HEK293 (cell line): Measurements from ENCODE around the gene ZFYVE19.

Source experiments
- CTCF ChIA-PET: fragments of 350-600 bp; formaldehyde crosslinking; extraction: SDS; loops from one replicate; lab custom pipeline; 2021; ENCODE audit warnings: antibody characterized with exemption; lab: Yijun Ruan, JAX
- POLR2A ChIA-PET: fragments of 300-600 bp; formaldehyde crosslinking; extraction: SDS; loops from one replicate; lab custom pipeline; 2020; ENCODE audit warnings: antibody characterized with exemption, inconsistent platforms; lab: Yijun Ruan, JAX
- H3K27ac ChIP-seq: fragments of 200-500 bp; sonication (Bioruptor generic); 2 replicates; pipeline ENCODE4 v1.5.1; 2014; ENCODE audit warnings: low read depth, low read length, control low read depth, inconsistent platforms; ENCODE audit errors: extremely low read depth
- H3K36me3 ChIP-seq, 2 experiments: fragments of 200-500 bp in 1 of 2; sonication (Bioruptor generic) in 1 of 2; 1 replicate in 1 of 2; 2 replicates in 1 of 2; pipeline ENCODE4 v1.5.1; 2014 to 2017; ENCODE audit warnings: inconsistent platforms in 2 of 2, low read length in 2 of 2; ENCODE audit not compliant: control insufficient read depth in 2 of 2, insufficient read depth in 1 of 2
- H3K4me1 ChIP-seq: fragments of 200-500 bp; sonication (Bioruptor generic); 2 replicates; pipeline ENCODE4 v1.5.1; 2014; ENCODE audit warnings: mild to moderate bottlenecking, low read length, inconsistent platforms; ENCODE audit not compliant: control insufficient read depth, insufficient read depth
- H3K4me3 ChIP-seq: 2 replicates; pipeline ENCODE4 v1.5.1; 2011; ENCODE audit warnings: low read depth, mild to moderate bottlenecking, control low read depth, low read length, moderate library complexity
- H3K9me3 ChIP-seq: fragments of 200-500 bp; sonication (Bioruptor generic); 2 replicates; pipeline ENCODE4 v1.5.1; 2014; ENCODE audit warnings: low read depth, low read length, inconsistent platforms; ENCODE audit not compliant: control insufficient read depth, insufficient read depth
- GLIS2 ChIP-seq: fragments of 450-650 bp; formaldehyde crosslinking; IDR thresholded peaks from 2 replicates; pipeline ENCODE4 v1.5.1; 2016; ENCODE audit warnings: missing biosample characterization, missing genetic modification characterization
- KLF8 ChIP-seq: fragments of 450-650 bp; formaldehyde crosslinking; IDR thresholded peaks from 2 replicates; pipeline ENCODE4 v1.5.1; 2016; ENCODE audit warnings: missing biosample characterization, missing genetic modification characterization
- MEIS1 ChIP-seq: sonication (generic); formaldehyde crosslinking; IDR thresholded peaks from 2 replicates; pipeline ENCODE4 v1.8.1; 2022; ENCODE audit warnings: missing genetic modification reagents, mild to moderate bottlenecking, borderline replicate concordance
- SP3 ChIP-seq: fragments of 450-650 bp; formaldehyde crosslinking; IDR thresholded peaks from 2 replicates; pipeline ENCODE4 v1.5.1; 2016; ENCODE audit warnings: missing biosample characterization, missing genetic modification characterization
- ZNF114 ChIP-seq: fragments of 450-650 bp; formaldehyde crosslinking; IDR thresholded peaks from 2 replicates; pipeline ENCODE4 v1.5.0; 2017; ENCODE audit warnings: missing biosample characterization, missing genetic modification characterization
- ZNF140 ChIP-seq: fragments of 450-650 bp; formaldehyde crosslinking; IDR thresholded peaks from 2 replicates; pipeline ENCODE4 v1.5.1; 2016; ENCODE audit warnings: missing biosample characterization, missing genetic modification characterization
- ZNF169 ChIP-seq: fragments of 450-650 bp; formaldehyde crosslinking; IDR thresholded peaks from 2 replicates; pipeline ENCODE4 v1.5.1; 2016; ENCODE audit warnings: missing biosample characterization, missing genetic modification characterization
- ZNF202 ChIP-seq: fragments of 450-650 bp; formaldehyde crosslinking; IDR thresholded peaks from 2 replicates; pipeline ENCODE4 v1.5.1; 2016; ENCODE audit warnings: missing biosample characterization, missing genetic modification characterization, borderline replicate concordance
- ZNF221 ChIP-seq: fragments of 450-650 bp; formaldehyde crosslinking; IDR thresholded peaks from 2 replicates; pipeline ENCODE4 v1.5.1; 2017; ENCODE audit warnings: missing biosample characterization, missing genetic modification characterization, borderline replicate concordance
- ZNF248 ChIP-seq: fragments of 450-650 bp; formaldehyde crosslinking; IDR thresholded peaks from 2 replicates; pipeline ENCODE4 v1.5.1; 2017; ENCODE audit warnings: missing biosample characterization, missing genetic modification characterization
- ZNF324 ChIP-seq: fragments of 450-650 bp; formaldehyde crosslinking; IDR thresholded peaks from 2 replicates; pipeline ENCODE4 v1.5.1; 2016; ENCODE audit warnings: missing biosample characterization, missing genetic modification characterization
- ZNF354C ChIP-seq: fragments of 450-650 bp; formaldehyde crosslinking; IDR thresholded peaks from 2 replicates; pipeline ENCODE4 v1.5.1; 2016; ENCODE audit warnings: missing biosample characterization, missing genetic modification characterization, low read depth, borderline replicate concordance
- ZNF433 ChIP-seq: fragments of 450-650 bp; formaldehyde crosslinking; IDR thresholded peaks from 2 replicates; pipeline ENCODE4 v1.5.1; 2016; ENCODE audit warnings: missing biosample characterization, missing genetic modification characterization, low read depth
- ZNF48 ChIP-seq: fragments of 450-650 bp; formaldehyde crosslinking; IDR thresholded peaks from 2 replicates; pipeline ENCODE4 v1.5.1; 2016; ENCODE audit warnings: missing biosample characterization, missing genetic modification characterization
- ZNF501 ChIP-seq: fragments of 450-650 bp; formaldehyde crosslinking; IDR thresholded peaks from 2 replicates; pipeline ENCODE4 v1.5.1; 2016; ENCODE audit warnings: missing biosample characterization, missing genetic modification characterization
- ZNF596 ChIP-seq: fragments of 450-650 bp; IDR thresholded peaks from 2 replicates; pipeline ENCODE4 v1.5.0; 2018; ENCODE audit warnings: missing biosample characterization, mild to moderate bottlenecking, missing genetic modification characterization, moderate library complexity
- ZNF660 ChIP-seq: fragments of 450-650 bp; IDR thresholded peaks from 2 replicates; pipeline ENCODE4 v1.5.1; 2018; ENCODE audit warnings: missing biosample characterization, mild to moderate bottlenecking, missing genetic modification characterization
- ZNF747 ChIP-seq: fragments of 450-650 bp; formaldehyde crosslinking; IDR thresholded peaks from 2 replicates; pipeline ENCODE4 v1.5.1; 2016; ENCODE audit warnings: missing biosample characterization, missing genetic modification characterization
- ZNF830 ChIP-seq: fragments of 450-650 bp; IDR thresholded peaks from 2 replicates; pipeline ENCODE4 v1.5.0; 2018; ENCODE audit warnings: missing biosample characterization, missing genetic modification characterization, low read depth, mild to moderate bottlenecking, moderate library complexity
- ZSCAN23 ChIP-seq: fragments of 450-650 bp; formaldehyde crosslinking; IDR thresholded peaks from 2 replicates; pipeline ENCODE4 v1.5.1; 2016; ENCODE audit warnings: missing biosample characterization, missing genetic modification characterization
- ZSCAN30 ChIP-seq: fragments of 450-650 bp; IDR thresholded peaks from 2 replicates; pipeline ENCODE4 v1.5.1; 2018; ENCODE audit warnings: missing biosample characterization, mild to moderate bottlenecking, missing genetic modification characterization, moderate library complexity
- TF ChIP-seq, protein P1 (sequence below): fragments of 450-650 bp; formaldehyde crosslinking; IDR thresholded peaks from 2 replicates; pipeline ENCODE4 v1.5.1; 2017; ENCODE audit warnings: missing biosample characterization, missing genetic modification characterization
- TF ChIP-seq, protein P2 (sequence below): fragments of 450-650 bp; formaldehyde crosslinking; IDR thresholded peaks from 2 replicates; pipeline ENCODE4; 2016; ENCODE audit warnings: missing biosample characterization, missing genetic modification characterization
- TF ChIP-seq, protein P3 (sequence below): fragments of 450-650 bp; formaldehyde crosslinking; IDR thresholded peaks from 2 replicates; pipeline ENCODE4 v1.5.1; 2017; ENCODE audit warnings: missing biosample characterization, missing genetic modification characterization
- TF ChIP-seq, protein P4 (sequence below): fragments of 450-650 bp; formaldehyde crosslinking; IDR thresholded peaks from 2 replicates; pipeline ENCODE4 v1.5.1; 2016; ENCODE audit warnings: missing biosample characterization, missing genetic modification characterization
- TF ChIP-seq, protein P5 (sequence below): fragments of 450-650 bp; formaldehyde crosslinking; IDR thresholded peaks from 2 replicates; pipeline ENCODE4 v1.5.1; 2016; ENCODE audit warnings: missing biosample characterization, missing genetic modification characterization, low read depth
- TF ChIP-seq, protein P6 (sequence below): fragments of 450-650 bp; formaldehyde crosslinking; IDR thresholded peaks from 2 replicates; pipeline ENCODE4 v1.5.0; 2017; ENCODE audit warnings: missing biosample characterization, missing genetic modification characterization, borderline replicate concordance

Gene ZFYVE19

DNA sequence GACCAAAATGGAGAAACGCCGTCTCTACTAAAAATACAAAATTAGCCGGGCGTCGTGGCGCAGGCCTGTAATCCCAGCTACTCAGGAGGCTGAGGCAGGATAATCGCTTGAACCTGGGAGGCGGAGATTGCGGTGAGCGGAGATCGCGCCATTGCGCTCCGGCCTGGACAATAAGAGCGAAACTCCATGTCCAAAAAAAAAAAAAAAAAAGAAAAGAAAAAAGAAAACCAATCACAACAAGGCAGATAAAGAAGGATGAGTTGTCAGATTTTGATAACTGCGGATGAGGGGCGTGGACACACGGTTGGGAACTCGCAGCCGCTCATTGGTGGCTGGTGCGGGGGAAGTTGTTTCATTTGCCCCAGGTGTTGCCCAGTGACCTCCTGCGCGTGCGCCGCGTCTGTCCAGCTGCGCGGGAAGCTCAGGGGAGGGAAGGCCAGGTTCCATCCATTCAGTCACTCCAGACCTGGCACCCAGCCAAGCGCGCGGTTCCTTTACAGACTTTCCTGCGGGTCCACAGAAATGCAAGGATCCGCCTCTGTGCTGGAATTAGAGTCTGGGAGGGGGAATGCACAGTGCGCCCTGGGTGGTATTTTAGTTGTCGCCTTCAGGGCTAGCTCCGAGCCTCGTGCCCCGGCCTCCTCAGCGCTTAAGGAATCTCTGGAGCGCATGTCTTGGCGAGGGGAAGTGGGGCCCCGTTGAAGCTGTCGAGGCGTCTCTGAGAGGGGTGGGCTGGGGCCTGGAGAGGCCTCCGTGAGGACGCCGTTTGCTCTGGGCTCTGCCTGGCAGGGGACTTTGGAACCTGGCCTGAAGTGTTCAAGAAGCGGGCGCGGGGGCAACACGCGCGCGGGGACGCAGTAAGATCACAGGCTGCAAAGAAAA is 43.7 kb upstream of the ZFYVE19 start:
- Histone ChIP-seq H3K27ac (peak overlapping the region; percentile 87), H3K36me3 (peaks cover 0 to 9% of the 10 kb centered on the region in 2 experiments; a peak in 1 of 3 replicates), H3K4me3 (peak overlapping the region; percentile 33), H3K4me1 (peaks cover 10% of the 10 kb centered on the region), H3K9me3 (no peaks in the 10 kb centered on the region)
- CTCF ChIA-PET = interaction anchor here (0.6 to 1.0 kb wide), 4 partner anchors 19 to 131 kb away, joined by 3 to 4 read pairs (median 4); partner anchors contain the start of genes SPINT1 and VPS18
- POLR2A ChIA-PET = interaction anchor here (0.6 to 1.6 kb wide), 3 partner anchors 44 to 166 kb away, joined by 3 read pairs; partner anchors contain the start of genes DLL4, DNAJC17, RAD51 and ZFYVE19
- peak; percentile 98 for TF ChIP-seq ZNF660
- TF ChIP-seq ZNF830 (tag by site-specific recombination) = no peak
- no peak for TF ChIP-seq ZNF114 (tag by site-specific recombination)
- no peak for TF ChIP-seq ZSCAN23 (tag by site-specific recombination)
- no peak for TF ChIP-seq ZNF501 (tag by site-specific recombination)
- no peak for TF ChIP-seq ZNF48 (tag by site-specific recombination)
- TF ChIP-seq ZSCAN30 = 0 out of 2 replicates have a peak, but pooled peaks have one; percentile 16
- no peak for TF ChIP-seq ZNF140 (tag by site-specific recombination)
- no peak for TF ChIP-seq MEIS1 (CRISPR knock-in tag)
- TF ChIP-seq ZNF221 (tag by site-specific recombination) = no peak
- TF ChIP-seq, protein P1, sequence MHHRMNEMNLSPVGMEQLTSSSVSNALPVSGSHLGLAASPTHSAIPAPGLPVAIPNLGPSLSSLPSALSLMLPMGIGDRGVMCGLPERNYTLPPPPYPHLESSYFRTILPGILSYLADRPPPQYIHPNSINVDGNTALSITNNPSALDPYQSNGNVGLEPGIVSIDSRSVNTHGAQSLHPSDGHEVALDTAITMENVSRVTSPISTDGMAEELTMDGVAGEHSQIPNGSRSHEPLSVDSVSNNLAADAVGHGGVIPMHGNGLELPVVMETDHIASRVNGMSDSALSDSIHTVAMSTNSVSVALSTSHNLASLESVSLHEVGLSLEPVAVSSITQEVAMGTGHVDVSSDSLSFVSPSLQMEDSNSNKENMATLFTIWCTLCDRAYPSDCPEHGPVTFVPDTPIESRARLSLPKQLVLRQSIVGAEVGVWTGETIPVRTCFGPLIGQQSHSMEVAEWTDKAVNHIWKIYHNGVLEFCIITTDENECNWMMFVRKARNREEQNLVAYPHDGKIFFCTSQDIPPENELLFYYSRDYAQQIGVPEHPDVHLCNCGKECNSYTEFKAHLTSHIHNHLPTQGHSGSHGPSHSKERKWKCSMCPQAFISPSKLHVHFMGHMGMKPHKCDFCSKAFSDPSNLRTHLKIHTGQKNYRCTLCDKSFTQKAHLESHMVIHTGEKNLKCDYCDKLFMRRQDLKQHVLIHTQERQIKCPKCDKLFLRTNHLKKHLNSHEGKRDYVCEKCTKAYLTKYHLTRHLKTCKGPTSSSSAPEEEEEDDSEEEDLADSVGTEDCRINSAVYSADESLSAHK (tag by site-specific recombination) = peak; percentile 38
- TF ChIP-seq, protein P2, sequence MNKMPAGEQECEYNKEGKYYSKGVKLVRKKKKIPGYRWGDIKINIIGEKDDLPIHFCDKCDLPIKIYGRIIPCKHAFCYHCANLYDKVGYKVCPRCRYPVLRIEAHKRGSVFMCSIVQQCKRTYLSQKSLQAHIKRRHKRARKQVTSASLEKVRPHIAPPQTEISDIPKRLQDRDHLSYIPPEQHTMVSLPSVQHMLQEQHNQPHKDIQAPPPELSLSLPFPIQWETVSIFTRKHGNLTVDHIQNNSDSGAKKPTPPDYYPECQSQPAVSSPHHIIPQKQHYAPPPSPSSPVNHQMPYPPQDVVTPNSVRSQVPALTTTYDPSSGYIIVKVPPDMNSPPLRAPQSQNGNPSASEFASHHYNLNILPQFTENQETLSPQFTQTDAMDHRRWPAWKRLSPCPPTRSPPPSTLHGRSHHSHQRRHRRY (tag by site-specific recombination) = no peak
- no peak for TF ChIP-seq ZNF248
- TF ChIP-seq ZNF747 (tag by site-specific recombination) = no peak
- TF ChIP-seq, protein P3, sequence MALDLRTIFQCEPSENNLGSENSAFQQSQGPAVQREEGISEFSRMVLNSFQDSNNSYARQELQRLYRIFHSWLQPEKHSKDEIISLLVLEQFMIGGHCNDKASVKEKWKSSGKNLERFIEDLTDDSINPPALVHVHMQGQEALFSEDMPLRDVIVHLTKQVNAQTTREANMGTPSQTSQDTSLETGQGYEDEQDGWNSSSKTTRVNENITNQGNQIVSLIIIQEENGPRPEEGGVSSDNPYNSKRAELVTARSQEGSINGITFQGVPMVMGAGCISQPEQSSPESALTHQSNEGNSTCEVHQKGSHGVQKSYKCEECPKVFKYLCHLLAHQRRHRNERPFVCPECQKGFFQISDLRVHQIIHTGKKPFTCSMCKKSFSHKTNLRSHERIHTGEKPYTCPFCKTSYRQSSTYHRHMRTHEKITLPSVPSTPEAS (tag by site-specific recombination) = no peak
- TF ChIP-seq SP3 (tag by site-specific recombination) = no peak; the same call in 1 of the 2 replicates
- TF ChIP-seq, protein P4, sequence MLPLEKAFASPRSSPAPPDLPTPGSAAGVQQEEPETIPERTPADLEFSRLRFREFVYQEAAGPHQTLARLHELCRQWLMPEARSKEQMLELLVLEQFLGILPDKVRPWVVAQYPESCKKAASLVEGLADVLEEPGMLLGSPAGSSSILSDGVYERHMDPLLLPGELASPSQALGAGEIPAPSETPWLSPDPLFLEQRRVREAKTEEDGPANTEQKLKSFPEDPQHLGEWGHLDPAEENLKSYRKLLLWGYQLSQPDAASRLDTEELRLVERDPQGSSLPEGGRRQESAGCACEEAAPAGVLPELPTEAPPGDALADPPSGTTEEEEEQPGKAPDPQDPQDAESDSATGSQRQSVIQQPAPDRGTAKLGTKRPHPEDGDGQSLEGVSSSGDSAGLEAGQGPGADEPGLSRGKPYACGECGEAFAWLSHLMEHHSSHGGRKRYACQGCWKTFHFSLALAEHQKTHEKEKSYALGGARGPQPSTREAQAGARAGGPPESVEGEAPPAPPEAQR (tag by site-specific recombination) = no peak
- TF ChIP-seq, protein P5, sequence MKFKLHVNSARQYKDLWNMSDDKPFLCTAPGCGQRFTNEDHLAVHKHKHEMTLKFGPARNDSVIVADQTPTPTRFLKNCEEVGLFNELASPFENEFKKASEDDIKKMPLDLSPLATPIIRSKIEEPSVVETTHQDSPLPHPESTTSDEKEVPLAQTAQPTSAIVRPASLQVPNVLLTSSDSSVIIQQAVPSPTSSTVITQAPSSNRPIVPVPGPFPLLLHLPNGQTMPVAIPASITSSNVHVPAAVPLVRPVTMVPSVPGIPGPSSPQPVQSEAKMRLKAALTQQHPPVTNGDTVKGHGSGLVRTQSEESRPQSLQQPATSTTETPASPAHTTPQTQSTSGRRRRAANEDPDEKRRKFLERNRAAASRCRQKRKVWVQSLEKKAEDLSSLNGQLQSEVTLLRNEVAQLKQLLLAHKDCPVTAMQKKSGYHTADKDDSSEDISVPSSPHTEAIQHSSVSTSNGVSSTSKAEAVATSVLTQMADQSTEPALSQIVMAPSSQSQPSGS = no peak
- no peak for TF ChIP-seq ZNF354C
- TF ChIP-seq ZNF169 (tag by site-specific recombination) = no peak
- TF ChIP-seq KLF8 (tag by site-specific recombination) = no peak
- TF ChIP-seq ZNF596 (tag by site-specific recombination) = peak; percentile 56; the same call in 1 of the 2 replicates
- no peak for TF ChIP-seq ZNF324 (tag by site-specific recombination)
- TF ChIP-seq, protein P6, sequence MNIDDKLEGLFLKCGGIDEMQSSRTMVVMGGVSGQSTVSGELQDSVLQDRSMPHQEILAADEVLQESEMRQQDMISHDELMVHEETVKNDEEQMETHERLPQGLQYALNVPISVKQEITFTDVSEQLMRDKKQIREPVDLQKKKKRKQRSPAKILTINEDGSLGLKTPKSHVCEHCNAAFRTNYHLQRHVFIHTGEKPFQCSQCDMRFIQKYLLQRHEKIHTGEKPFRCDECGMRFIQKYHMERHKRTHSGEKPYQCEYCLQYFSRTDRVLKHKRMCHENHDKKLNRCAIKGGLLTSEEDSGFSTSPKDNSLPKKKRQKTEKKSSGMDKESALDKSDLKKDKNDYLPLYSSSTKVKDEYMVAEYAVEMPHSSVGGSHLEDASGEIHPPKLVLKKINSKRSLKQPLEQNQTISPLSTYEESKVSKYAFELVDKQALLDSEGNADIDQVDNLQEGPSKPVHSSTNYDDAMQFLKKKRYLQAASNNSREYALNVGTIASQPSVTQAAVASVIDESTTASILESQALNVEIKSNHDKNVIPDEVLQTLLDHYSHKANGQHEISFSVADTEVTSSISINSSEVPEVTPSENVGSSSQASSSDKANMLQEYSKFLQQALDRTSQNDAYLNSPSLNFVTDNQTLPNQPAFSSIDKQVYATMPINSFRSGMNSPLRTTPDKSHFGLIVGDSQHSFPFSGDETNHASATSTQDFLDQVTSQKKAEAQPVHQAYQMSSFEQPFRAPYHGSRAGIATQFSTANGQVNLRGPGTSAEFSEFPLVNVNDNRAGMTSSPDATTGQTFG = no peak
- TF ChIP-seq ZNF202 (tag by site-specific recombination) = no peak
- no peak for TF ChIP-seq ZNF433 (tag by site-specific recombination)
- no peak for TF ChIP-seq GLIS2 (tag by site-specific recombination)
